ENCODE data around the gene PROCA1. TPM values are rescaled to one million over a fixed set of nuclear protein-coding genes. Genes with fewer than 3 reads are reported as not detected.

The PROCA1 gene
- total RNA-seq, 1 experiment from 2014 or later: 4.4 TPM

DNA sequence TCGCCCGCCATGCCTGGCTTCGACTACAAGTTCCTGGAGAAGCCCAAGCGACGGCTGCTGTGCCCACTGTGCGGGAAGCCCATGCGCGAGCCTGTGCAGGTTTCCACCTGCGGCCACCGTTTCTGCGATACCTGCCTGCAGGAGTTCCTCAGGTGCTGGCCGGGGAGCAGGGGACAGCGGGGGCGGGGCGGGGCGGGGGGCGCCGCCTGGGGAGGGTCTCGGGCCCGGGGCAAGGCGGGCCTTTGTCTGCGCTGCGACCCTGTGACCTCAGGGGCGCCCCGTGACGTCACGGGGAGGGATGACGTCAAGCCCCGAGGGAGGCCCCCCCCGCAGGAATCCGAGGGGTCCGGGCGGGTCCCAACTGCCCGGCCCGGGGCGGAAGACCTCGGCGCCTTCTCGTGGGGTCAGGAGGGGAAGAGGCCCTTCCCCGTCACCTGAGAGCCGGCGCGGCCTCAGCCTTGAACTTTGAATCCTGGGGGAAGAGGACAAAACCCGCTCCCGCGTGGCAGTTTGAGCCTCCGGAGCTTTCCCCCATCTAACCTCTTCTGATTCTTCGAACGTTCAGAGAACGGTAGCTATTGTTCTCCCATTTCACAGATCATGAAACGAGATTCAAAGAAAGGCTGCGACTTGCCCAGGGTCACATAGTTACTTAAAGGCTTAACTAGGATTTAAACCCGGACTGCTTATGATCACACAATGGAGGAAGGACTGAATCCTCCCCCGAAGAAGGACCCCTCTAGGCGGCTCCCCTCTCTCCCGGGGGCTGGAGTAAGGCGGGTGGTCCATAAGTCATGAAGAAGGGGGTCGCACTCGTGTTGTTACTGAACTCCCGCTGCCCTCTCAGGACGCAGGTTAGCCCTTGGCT is 32.6 kb upstream of the PROCA1 start:
- Mint-ChIP-seq H3K4me3 (ENCODE audit: unreplicated experiment) (peak overlapping the region; percentile 95), H3K9me3 (ENCODE audit: unreplicated experiment) (no peaks in the 10 kb centered on the region), H3K27ac (ENCODE audit: unreplicated experiment) (peak overlapping the region; percentile 96), H3K27me3 (ENCODE audit: insufficient read depth, unreplicated experiment) (no peaks in the 10 kb centered on the region), H3K4me1 (ENCODE audit: low read depth, unreplicated experiment) (peaks cover 12% of the 10 kb centered on the region), H3K36me3 (ENCODE audit: insufficient read depth, unreplicated experiment) (peaks cover 74% of the 10 kb centered on the region)
- TF ChIP-seq CTCF (IDR thresholded peaks at IDR 0.05; ENCODE audit: insufficient read depth in 1 of 2, low read depth in 1 of 2, low read length in 1 of 2, severe bottlenecking in 1 of 2, unreplicated experiment in 1 of 2): no peak
- TSS peak; percentile 66 for BruUV-seq (replicated peaks)
- intact Hi-C loops (cut with micrococcal nuclease; ENCODE audit: unreplicated experiment): loop anchor here (5.0 kb wide), 1 partner anchor 208 kb away; the partner anchor contains the start of gene PHF12
- ChIA-PET CTCF (interaction anchor here (1.1 to 9.5 kb wide), 4 partner anchors 17 to 97 kb away, joined by 3 to 324 read pairs (median 36); partner anchors contain the start of genes NEK8 and TLCD1), POLR2A (interaction anchor here (1.1 to 8.1 kb wide), 3 partner anchors 9 to 25 kb away, joined by 3 to 165 read pairs (median 52); partner anchors contain the start of genes NEK8, RPL23A and TLCD1)
- Histone ChIP-seq H3K4me3 (ENCODE audit: low read depth, low read length) (peak overlapping the region; percentile 68), H3K4me1 (peaks cover 40% of the 10 kb centered on the region), H3K9me3 (no peaks in the 10 kb centered on the region), H3K27me3 (replicated peaks; ENCODE audit: control insufficient read depth, insufficient read depth, low read length) (no peaks in the 10 kb centered on the region), H3K36me3 (ENCODE audit: control insufficient read depth, insufficient read depth, low read length) (peaks cover 18% of the 10 kb centered on the region)
- DNase-seq: peak; percentile 90

DNA sequence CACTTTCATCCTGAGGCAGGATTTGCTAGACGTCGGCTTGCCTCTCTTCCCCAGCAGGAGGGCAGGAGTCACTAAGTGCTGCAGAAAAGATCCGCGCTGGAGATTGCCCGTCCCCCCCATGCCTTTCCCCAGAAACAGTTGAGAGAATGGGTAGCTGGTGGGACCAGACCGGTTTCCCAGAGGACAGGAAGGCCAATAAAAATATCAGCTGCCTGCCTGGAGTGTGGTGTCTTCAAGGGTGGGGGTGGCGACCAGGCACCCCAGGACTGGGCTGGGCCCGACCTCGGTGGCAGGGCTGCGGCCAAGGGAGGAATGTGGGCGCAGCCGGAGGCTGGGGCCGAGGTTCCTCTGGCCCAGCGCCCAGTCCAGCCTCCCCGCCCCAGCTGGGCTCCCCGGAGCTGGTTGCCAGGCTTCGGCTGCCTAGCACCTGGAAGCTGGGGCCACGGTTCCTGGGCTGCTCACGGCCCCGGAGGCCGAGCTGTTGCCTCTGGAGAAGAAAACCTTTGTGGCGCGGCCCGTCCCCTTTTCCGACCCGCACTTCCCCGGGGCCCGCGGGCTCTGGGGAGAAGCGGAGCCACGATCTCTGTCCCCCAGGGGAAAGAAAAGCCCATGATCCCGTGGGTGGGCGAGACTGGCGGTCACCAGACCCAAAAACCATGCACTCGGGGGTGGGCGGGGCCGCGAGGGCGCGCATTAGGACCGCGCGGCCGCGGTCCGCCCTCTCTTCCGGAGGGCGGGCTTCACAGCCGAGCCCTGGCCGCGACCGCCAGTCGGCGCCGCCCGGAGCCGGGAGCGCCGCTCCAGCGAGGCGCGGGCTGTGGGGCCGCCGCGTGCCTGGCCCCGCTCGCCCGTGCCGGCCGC is 31.8 kb upstream of the PROCA1 start, which contains the start of gene TRAF4:
Gene TRAF4, plus strand, starts transcription at position 769 of the 861 bp plus-strand sequence. CDS start 102 bp downstream, outside the sequence.
- TF ChIP-seq CTCF (IDR thresholded peaks at IDR 0.05; ENCODE audit: insufficient read depth in 1 of 2, low read depth in 1 of 2, low read length in 1 of 2, severe bottlenecking in 1 of 2, unreplicated experiment in 1 of 2): peak in 1 of 2 experiments; percentile 18
- peak; percentile 83 to 89 for DNase-seq
- CTCF ChIA-PET: interaction anchor here (0.7 to 2.6 kb wide), 5 partner anchors 16 to 1991 kb away, joined by 3 to 54 read pairs (median 5); partner anchors contain the start of genes BLTP2, NEK8, RPL23A and TLCD1
- BruUV-seq (replicated peaks): TSS peak; percentile 73
- Mint-ChIP-seq H3K27ac (ENCODE audit: unreplicated experiment) (peak within 1 kb of the TSS; percentile 96), H3K9me3 (ENCODE audit: unreplicated experiment) (no peaks in the 10 kb centered on the region), H3K36me3 (ENCODE audit: insufficient read depth, unreplicated experiment) (peaks cover 66% of the 10 kb centered on the region), H3K27me3 (ENCODE audit: insufficient read depth, unreplicated experiment) (no peaks in the 10 kb centered on the region), H3K4me1 (ENCODE audit: low read depth, unreplicated experiment) (peaks cover 12% of the 10 kb centered on the region), H3K4me3 (ENCODE audit: unreplicated experiment) (peak within 1 kb of the TSS; percentile 95)
- intact Hi-C loops (cut with micrococcal nuclease; ENCODE audit: unreplicated experiment): loop anchor here (1.0 to 5.0 kb wide), 3 partner anchors 16 to 209 kb away; partner anchors contain the start of gene PHF12
- POLR2A ChIA-PET: interaction anchor here (0.7 to 8.1 kb wide), 6 partner anchors 16 to 208 kb away, joined by 3 to 165 read pairs (median 7); partner anchors contain the start of genes NEK8, PHF12, RPL23A and SDF2
- H3K27me3 ChIP-seq (replicated peaks; ENCODE audit: control insufficient read depth, insufficient read depth, low read length): no peaks in the 10 kb centered on the region
- H3K4me3 ChIP-seq (ENCODE audit: low read depth, low read length): peak within 1 kb of the TSS; percentile 68
- peaks cover 40% of the 10 kb centered on the region for H3K4me1 ChIP-seq
- H3K9me3 ChIP-seq: no peaks in the 10 kb centered on the region
- H3K36me3 ChIP-seq (ENCODE audit: control insufficient read depth, insufficient read depth, low read length): peaks cover 14% of the 10 kb centered on the region

All from Caco-2 (cell line).